Endodermal cell (in vitro differentiated cells): ENCODE data around the gene BBIP1. TPM values are rescaled to one million over a fixed set of nuclear protein-coding genes. Genes with fewer than 3 reads are reported as not detected.

Experiments used
- DNase-seq: peaks from one replicate; pipeline ENCODE4 v3.0.0-alpha.2; 2017
- H3K27ac ChIP-seq: 2 replicates; pipeline ENCODE4 v1.5.1; 2013; ENCODE audit warnings: mild to moderate bottlenecking, low read depth, low read length, moderate library complexity
- H3K27me3 ChIP-seq: 2 replicates; pipeline ENCODE4 v1.6.1; 2013; ENCODE audit warnings: mild to moderate bottlenecking, low read length, moderate library complexity; ENCODE audit not compliant: insufficient read depth, control insufficient read depth, poor library complexity, severe bottlenecking
- H3K36me3 ChIP-seq: 2 replicates; pipeline ENCODE4 v1.7.0; 2013; ENCODE audit warnings: mild to moderate bottlenecking, low read length, moderate library complexity; ENCODE audit not compliant: control insufficient read depth, insufficient read depth
- H3K4me1 ChIP-seq: one replicate; pipeline ENCODE4 v1.7.0; 2013; ENCODE audit warnings: low read length; ENCODE audit not compliant: control insufficient read depth, insufficient read depth
- H3K4me3 ChIP-seq: 2 replicates; pipeline ENCODE4 v1.5.1; 2013; ENCODE audit warnings: mild to moderate bottlenecking, low read length, moderate library complexity
- H3K9ac ChIP-seq: 2 replicates; pipeline ENCODE4 v1.6.1; 2013; ENCODE audit warnings: mild to moderate bottlenecking, low read length, moderate library complexity; ENCODE audit not compliant: poor library complexity, severe bottlenecking; ENCODE audit errors: extremely low read depth
- H3K9me3 ChIP-seq: 2 replicates; pipeline ENCODE4 v1.6.1; 2013; ENCODE audit warnings: mild to moderate bottlenecking, low read length, moderate library complexity; ENCODE audit not compliant: control insufficient read depth
- H3K27ac Mint-ChIP-seq: 2 replicates; pipeline ENCODE4 v1.8.0; 2020; ENCODE audit warnings: mixed read lengths
- H3K27me3 Mint-ChIP-seq: 2 replicates; pipeline ENCODE4 v1.8.0; 2021; ENCODE audit warnings: mild to moderate bottlenecking, mixed read lengths; ENCODE audit not compliant: insufficient read depth
- H3K36me3 Mint-ChIP-seq: 2 replicates; pipeline ENCODE4 v1.8.0; 2020; ENCODE audit warnings: low read depth, mixed read lengths
- H3K4me1 Mint-ChIP-seq: 2 replicates; pipeline ENCODE4 v1.8.0; 2020; ENCODE audit warnings: mixed read lengths
- H3K4me3 Mint-ChIP-seq: 2 replicates; pipeline ENCODE4 v1.8.0; 2020; ENCODE audit warnings: mild to moderate bottlenecking, moderate library complexity, mixed read lengths
- H3K9me3 Mint-ChIP-seq: 2 replicates; pipeline ENCODE4 v1.8.0; 2020; ENCODE audit warnings: mild to moderate bottlenecking, mixed read lengths
- WGBS, 2 experiments: methylation state at CpG; one replicate each; pipeline versions ENCODE4 v1.1.5 to v1.1.7; 2013; ENCODE audit warnings: missing lambda C conversion rate in 2 of 2, mixed read lengths in 1 of 2; ENCODE audit not compliant: insufficient coverage in 1 of 2, insufficient read length in 1 of 2; 5-methylcytosine and 5-hydroxymethylcytosine counted together
- total RNA-seq, 2 donors: library from RNA; stranded (reverse); fragmentation: NEBNext Ultra II Directional in 1 of 2; extraction: Animal tissue kit (Norgen Biotek cat#: 25700) in 1 of 2; gene quantifications; 2 replicates in 1 of 2; 3 replicates in 1 of 2; pipeline ENCODE4 v1.2.1, GENCODE V29; 2021
- TF ChIP-seq, protein P1 (sequence below): fragments of 200-600 bp; sonication (generic); conservative IDR thresholded peaks from 2 replicates; pipeline ENCODE4 v1.5.0; 2021; ENCODE audit warnings: antibody characterized with exemption, mild to moderate bottlenecking

The BBIP1 gene
- total RNA-seq, 2 donors from 2014 or later = 27.6 to 32.8 TPM

DNA sequence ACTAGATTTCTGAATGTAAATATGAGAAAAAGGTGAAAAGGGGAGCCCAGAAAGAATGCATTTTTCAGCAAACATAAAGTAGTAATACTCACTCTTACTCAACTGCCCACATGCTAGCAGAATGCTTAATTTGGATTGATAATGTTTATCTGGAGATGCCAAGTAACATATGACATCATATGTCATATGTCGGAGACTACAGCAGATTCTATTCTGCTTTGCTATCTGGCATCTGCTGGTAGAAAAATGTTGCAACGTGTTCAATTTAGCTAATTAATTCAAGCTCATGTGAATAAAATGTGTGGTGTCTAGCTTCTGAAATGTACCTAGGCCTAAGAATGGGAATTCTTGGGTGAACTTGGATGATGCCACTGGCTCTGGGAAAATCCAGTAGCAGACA is 4.5 kb downstream of the BBIP1 start:
- H3K9ac ChIP-seq = no peak overlapping the region
- Mint-ChIP-seq H3K4me1 (peaks cover 16% of the 10 kb centered on the region), H3K27me3 (no peaks in the 10 kb centered on the region), H3K9me3 (no peaks in the 10 kb centered on the region), H3K27ac (no peak overlapping the region), H3K36me3 (no peaks in the 10 kb centered on the region), H3K4me3 (no peak overlapping the region)
- H3K4me1 ChIP-seq = peaks cover 5% of the 10 kb centered on the region
- no peak for DNase-seq
- no peak overlapping the region for H3K27ac ChIP-seq
- no peaks in the 10 kb centered on the region for H3K27me3 ChIP-seq
- 94 to 95% methylated on average over 2 of the region's 2 CpGs for WGBS, 2 experiments
- H3K9me3 ChIP-seq = no peaks in the 10 kb centered on the region
- H3K36me3 ChIP-seq = no peaks in the 10 kb centered on the region
- H3K4me3 ChIP-seq = no peak overlapping the region
- TF ChIP-seq, protein P1, sequence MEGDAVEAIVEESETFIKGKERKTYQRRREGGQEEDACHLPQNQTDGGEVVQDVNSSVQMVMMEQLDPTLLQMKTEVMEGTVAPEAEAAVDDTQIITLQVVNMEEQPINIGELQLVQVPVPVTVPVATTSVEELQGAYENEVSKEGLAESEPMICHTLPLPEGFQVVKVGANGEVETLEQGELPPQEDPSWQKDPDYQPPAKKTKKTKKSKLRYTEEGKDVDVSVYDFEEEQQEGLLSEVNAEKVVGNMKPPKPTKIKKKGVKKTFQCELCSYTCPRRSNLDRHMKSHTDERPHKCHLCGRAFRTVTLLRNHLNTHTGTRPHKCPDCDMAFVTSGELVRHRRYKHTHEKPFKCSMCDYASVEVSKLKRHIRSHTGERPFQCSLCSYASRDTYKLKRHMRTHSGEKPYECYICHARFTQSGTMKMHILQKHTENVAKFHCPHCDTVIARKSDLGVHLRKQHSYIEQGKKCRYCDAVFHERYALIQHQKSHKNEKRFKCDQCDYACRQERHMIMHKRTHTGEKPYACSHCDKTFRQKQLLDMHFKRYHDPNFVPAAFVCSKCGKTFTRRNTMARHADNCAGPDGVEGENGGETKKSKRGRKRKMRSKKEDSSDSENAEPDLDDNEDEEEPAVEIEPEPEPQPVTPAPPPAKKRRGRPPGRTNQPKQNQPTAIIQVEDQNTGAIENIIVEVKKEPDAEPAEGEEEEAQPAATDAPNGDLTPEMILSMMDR = no peak

DNA sequence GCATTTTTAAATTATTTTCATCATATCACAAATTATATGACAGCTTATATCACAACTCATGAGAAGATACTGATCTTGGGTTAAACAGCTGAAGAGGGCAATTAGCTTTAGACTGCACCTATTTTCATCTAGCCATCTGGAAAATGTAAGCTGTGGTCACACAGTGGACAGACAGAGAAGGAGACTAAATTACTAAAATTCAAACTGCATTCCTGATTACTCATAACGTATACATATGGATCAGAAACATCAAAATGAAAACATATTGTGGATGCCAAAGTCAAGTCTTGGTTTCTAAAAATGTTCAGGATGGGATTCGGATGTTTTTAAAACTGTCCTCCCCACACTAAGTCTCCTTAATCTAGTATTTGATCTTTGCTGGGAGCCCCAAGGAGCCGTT is 6.6 kb downstream of the BBIP1 start:
- Histone ChIP-seq H3K9ac (no peak overlapping the region), H3K36me3 (no peaks in the 10 kb centered on the region), H3K27ac (no peak overlapping the region), H3K4me1 (peaks cover 5% of the 10 kb centered on the region), H3K4me3 (no peak overlapping the region), H3K9me3 (no peaks in the 10 kb centered on the region), H3K27me3 (no peaks in the 10 kb centered on the region)
- H3K4me3 Mint-ChIP-seq = no peak overlapping the region
- H3K27me3 Mint-ChIP-seq = no peaks in the 10 kb centered on the region
- no peaks in the 10 kb centered on the region for H3K9me3 Mint-ChIP-seq
- no peaks in the 10 kb centered on the region for H3K36me3 Mint-ChIP-seq
- TF ChIP-seq, protein P1 = no peak
- WGBS, 2 experiments = 90 to 95% methylated on average over 3 of the region's 3 CpGs
- no peak overlapping the region for H3K27ac Mint-ChIP-seq
- peaks cover 14% of the 10 kb centered on the region for H3K4me1 Mint-ChIP-seq
- DNase-seq = no peak

DNA sequence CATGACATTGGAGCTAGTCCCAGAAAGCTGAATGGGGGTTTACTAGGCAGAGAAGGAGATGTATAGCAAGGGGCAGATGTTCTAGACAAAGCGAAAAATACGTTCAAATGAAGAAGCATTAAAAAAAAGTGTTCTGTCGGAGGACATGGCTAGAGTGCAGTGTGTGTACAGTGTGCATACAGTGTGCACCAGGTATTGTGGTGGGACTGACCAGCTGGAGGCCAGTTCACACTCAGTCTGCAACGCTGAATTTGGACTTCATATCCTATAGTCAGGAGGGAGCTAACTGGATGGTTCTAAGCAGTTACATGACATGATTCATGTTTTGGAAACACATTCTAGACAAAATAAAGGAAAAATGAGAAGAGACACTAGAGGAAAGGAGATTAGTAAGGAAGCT is 8.8 kb downstream of the BBIP1 start:
- H3K27me3 ChIP-seq = no peaks in the 10 kb centered on the region
- H3K9ac ChIP-seq = no peak overlapping the region
- no peaks in the 10 kb centered on the region for H3K9me3 Mint-ChIP-seq
- DNase-seq = no peak
- no peaks in the 10 kb centered on the region for H3K36me3 ChIP-seq
- H3K27me3 Mint-ChIP-seq = no peaks in the 10 kb centered on the region
- peaks cover 6% of the 10 kb centered on the region for H3K36me3 Mint-ChIP-seq
- no peaks in the 10 kb centered on the region for H3K9me3 ChIP-seq
- no peak overlapping the region for H3K4me3 Mint-ChIP-seq
- H3K27ac Mint-ChIP-seq = no peak overlapping the region
- no peak overlapping the region for H3K4me3 ChIP-seq
- H3K4me1 Mint-ChIP-seq = peaks cover 12% of the 10 kb centered on the region
- TF ChIP-seq, protein P1 = no peak
- H3K4me1 ChIP-seq = no peaks in the 10 kb centered on the region
- no peak overlapping the region for H3K27ac ChIP-seq
- 93 to 96% methylated on average over 3 to 4 of the region's 4 CpGs for WGBS, 2 experiments
